ENCODE measurements around the gene SLC16A14. TPM values are rescaled to one million over a fixed set of nuclear protein-coding genes. Genes with fewer than 3 reads are reported as not detected.

SLC16A14 gene
- total RNA-seq, 1 experiment from 2014 or later: not detected

DNA sequence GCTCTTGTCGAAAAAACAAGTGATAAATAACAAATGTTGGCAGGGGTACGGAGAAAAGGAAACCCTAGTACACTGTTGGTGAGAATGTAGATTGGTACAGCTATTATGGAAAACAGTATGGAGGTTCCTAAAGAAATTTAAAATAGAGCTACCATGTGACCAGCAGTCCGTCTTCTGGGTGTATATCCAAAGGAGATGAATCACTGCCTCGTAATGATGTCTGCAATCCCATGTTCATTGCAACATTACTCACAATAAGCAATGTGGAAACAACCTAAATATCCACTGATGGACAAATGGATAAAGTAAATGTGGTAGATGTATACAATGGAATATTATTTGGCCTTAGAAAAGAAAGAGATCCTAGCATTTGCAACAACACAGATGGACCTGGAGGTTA lies 50.6 kb downstream of the SLC16A14 start:
- no peaks in the 10 kb centered on the region for H3K27me3 ChIP-seq (replicated peaks; ENCODE audit: control insufficient read depth, insufficient read depth, low read length)
- Mint-ChIP-seq H3K9me3 (ENCODE audit: unreplicated experiment) (no peaks in the 10 kb centered on the region), H3K36me3 (ENCODE audit: insufficient read depth, unreplicated experiment) (no peaks in the 10 kb centered on the region), H3K27ac (ENCODE audit: unreplicated experiment) (no peak overlapping the region), H3K27me3 (ENCODE audit: insufficient read depth, unreplicated experiment) (peaks cover 14% of the 10 kb centered on the region), H3K4me3 (ENCODE audit: unreplicated experiment) (no peak overlapping the region), H3K4me1 (ENCODE audit: low read depth, unreplicated experiment) (no peaks in the 10 kb centered on the region)
- BruUV-seq (replicated peaks): no TSS peak
- H3K36me3 ChIP-seq (ENCODE audit: control insufficient read depth, insufficient read depth, low read length): no peaks in the 10 kb centered on the region
- ChIA-PET POLR2A (no interaction called here), CTCF (no interaction called here)
- H3K9me3 ChIP-seq: no peaks in the 10 kb centered on the region
- no peak for DNase-seq
- no peak overlapping the region for H3K4me3 ChIP-seq (ENCODE audit: low read depth, low read length)
- intact Hi-C loops (cut with micrococcal nuclease; ENCODE audit: unreplicated experiment): no loop called here
- no peaks in the 10 kb centered on the region for H3K4me1 ChIP-seq
- TF ChIP-seq, protein P1, sequence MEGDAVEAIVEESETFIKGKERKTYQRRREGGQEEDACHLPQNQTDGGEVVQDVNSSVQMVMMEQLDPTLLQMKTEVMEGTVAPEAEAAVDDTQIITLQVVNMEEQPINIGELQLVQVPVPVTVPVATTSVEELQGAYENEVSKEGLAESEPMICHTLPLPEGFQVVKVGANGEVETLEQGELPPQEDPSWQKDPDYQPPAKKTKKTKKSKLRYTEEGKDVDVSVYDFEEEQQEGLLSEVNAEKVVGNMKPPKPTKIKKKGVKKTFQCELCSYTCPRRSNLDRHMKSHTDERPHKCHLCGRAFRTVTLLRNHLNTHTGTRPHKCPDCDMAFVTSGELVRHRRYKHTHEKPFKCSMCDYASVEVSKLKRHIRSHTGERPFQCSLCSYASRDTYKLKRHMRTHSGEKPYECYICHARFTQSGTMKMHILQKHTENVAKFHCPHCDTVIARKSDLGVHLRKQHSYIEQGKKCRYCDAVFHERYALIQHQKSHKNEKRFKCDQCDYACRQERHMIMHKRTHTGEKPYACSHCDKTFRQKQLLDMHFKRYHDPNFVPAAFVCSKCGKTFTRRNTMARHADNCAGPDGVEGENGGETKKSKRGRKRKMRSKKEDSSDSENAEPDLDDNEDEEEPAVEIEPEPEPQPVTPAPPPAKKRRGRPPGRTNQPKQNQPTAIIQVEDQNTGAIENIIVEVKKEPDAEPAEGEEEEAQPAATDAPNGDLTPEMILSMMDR (IDR thresholded peaks at IDR 0.05; ENCODE audit: insufficient read depth in 1 of 2, low read depth in 1 of 2, low read length in 1 of 2, severe bottlenecking in 1 of 2, unreplicated experiment in 1 of 2): no peak

DNA sequence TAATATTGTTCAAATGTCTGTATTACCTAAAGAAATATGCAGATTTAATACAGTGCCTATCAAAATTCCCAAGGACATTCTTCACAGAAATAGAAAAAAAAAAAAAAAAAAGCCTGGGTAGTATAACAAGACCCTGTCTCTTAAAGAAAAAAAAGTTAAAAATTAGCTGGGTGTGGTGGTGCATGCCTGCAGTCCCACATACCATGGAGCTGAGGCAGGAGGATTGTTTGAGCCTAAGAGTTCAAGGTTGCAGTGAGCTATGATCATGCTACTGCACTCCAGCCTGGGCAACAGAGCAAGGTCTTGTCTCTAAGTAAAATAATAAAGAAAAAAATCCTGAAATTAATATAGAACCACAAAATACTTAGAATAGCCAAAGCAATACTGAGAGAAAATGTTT lies 51.9 kb downstream of the SLC16A14 start:
- H3K36me3 Mint-ChIP-seq (ENCODE audit: insufficient read depth, unreplicated experiment): no peaks in the 10 kb centered on the region
- intact Hi-C loops (cut with micrococcal nuclease; ENCODE audit: unreplicated experiment): no loop called here
- POLR2A ChIA-PET: no interaction called here
- no peak overlapping the region for H3K27ac Mint-ChIP-seq (ENCODE audit: unreplicated experiment)
- Histone ChIP-seq H3K27me3 (replicated peaks; ENCODE audit: control insufficient read depth, insufficient read depth, low read length) (no peaks in the 10 kb centered on the region), H3K4me1 (no peaks in the 10 kb centered on the region), H3K4me3 (ENCODE audit: low read depth, low read length) (no peak overlapping the region), H3K9me3 (no peaks in the 10 kb centered on the region), H3K36me3 (ENCODE audit: control insufficient read depth, insufficient read depth, low read length) (no peaks in the 10 kb centered on the region)
- TF ChIP-seq, protein P1 (IDR thresholded peaks at IDR 0.05; ENCODE audit: insufficient read depth in 1 of 2, low read depth in 1 of 2, low read length in 1 of 2, severe bottlenecking in 1 of 2, unreplicated experiment in 1 of 2): no peak
- H3K4me1 Mint-ChIP-seq (ENCODE audit: low read depth, unreplicated experiment): no peaks in the 10 kb centered on the region
- H3K4me3 Mint-ChIP-seq (ENCODE audit: unreplicated experiment): no peak overlapping the region
- DNase-seq: no peak
- no TSS peak for BruUV-seq (replicated peaks)
- no peaks in the 10 kb centered on the region for H3K9me3 Mint-ChIP-seq (ENCODE audit: unreplicated experiment)
- H3K27me3 Mint-ChIP-seq (ENCODE audit: insufficient read depth, unreplicated experiment): peaks cover 11% of the 10 kb centered on the region
- CTCF ChIA-PET: no interaction called here

DNA sequence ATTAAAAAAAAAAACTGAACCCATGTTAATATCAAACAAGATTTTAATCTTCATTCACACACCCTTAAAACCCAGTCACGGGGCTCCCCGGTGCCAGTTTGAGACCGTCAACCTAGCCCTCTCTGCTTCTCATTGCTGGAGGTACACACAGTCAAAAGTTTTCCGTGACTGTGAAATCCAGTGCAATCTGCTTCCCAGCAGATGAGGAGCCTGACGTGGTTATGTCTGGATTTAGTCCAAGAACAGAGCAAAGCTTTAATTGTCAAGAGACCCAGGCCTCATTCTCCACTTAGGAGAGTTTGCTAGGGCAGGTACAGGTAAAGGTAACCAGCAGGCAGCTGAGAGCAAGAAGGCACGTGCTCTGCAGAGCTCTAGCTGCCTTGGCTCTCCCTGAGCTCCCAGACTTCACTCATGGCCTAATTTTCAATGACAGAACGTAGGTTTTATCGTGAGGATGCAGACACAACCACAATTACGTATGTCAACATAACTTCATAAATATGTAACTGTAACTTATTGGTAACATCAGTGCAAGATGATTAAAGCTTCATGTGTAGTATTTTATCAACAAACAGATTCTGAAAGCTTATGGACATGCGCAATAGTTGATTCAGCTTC lies 56.3 kb downstream of the SLC16A14 start:
- intact Hi-C loops (cut with micrococcal nuclease; ENCODE audit: unreplicated experiment): no loop called here
- no peak for DNase-seq
- Histone ChIP-seq H3K4me1 (no peaks in the 10 kb centered on the region), H3K36me3 (ENCODE audit: control insufficient read depth, insufficient read depth, low read length) (no peaks in the 10 kb centered on the region), H3K27me3 (replicated peaks; ENCODE audit: control insufficient read depth, insufficient read depth, low read length) (no peaks in the 10 kb centered on the region), H3K4me3 (ENCODE audit: low read depth, low read length) (no peak overlapping the region), H3K9me3 (no peaks in the 10 kb centered on the region)
- H3K27ac Mint-ChIP-seq (ENCODE audit: unreplicated experiment): no peak overlapping the region
- no TSS peak for BruUV-seq (replicated peaks)
- ChIA-PET POLR2A (no interaction called here), CTCF (no interaction called here)
- TF ChIP-seq, protein P1 (IDR thresholded peaks at IDR 0.05; ENCODE audit: insufficient read depth in 1 of 2, low read depth in 1 of 2, low read length in 1 of 2, severe bottlenecking in 1 of 2, unreplicated experiment in 1 of 2): no peak
- H3K4me1 Mint-ChIP-seq (ENCODE audit: low read depth, unreplicated experiment): no peaks in the 10 kb centered on the region
- H3K36me3 Mint-ChIP-seq (ENCODE audit: insufficient read depth, unreplicated experiment): no peaks in the 10 kb centered on the region
- no peaks in the 10 kb centered on the region for H3K9me3 Mint-ChIP-seq (ENCODE audit: unreplicated experiment)
- no peaks in the 10 kb centered on the region for H3K27me3 Mint-ChIP-seq (ENCODE audit: insufficient read depth, unreplicated experiment)
- no peak overlapping the region for H3K4me3 Mint-ChIP-seq (ENCODE audit: unreplicated experiment)
